ENCODE data around the gene GCSAML.

DNA sequence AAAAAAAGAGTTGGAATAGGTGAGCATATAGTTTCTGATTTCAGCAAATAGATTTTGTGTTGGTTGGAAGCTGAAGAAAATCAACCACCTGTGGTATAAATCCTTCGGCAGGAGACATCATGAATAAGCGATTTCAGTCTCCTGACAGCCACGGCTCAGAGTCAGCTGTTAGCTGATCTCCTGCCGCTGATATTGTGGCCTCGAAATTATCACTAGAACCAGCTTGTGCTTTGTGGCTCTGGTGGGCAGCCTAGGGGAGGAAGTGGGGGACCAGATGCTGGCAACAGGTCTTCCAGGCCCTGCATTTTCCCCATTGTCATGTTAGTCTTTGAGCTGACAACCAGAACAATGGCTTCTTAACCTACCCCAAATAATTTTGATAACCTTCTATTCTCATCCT lies 842 bp upstream of the GCSAML start:
- TF ChIP-seq, protein P1, sequence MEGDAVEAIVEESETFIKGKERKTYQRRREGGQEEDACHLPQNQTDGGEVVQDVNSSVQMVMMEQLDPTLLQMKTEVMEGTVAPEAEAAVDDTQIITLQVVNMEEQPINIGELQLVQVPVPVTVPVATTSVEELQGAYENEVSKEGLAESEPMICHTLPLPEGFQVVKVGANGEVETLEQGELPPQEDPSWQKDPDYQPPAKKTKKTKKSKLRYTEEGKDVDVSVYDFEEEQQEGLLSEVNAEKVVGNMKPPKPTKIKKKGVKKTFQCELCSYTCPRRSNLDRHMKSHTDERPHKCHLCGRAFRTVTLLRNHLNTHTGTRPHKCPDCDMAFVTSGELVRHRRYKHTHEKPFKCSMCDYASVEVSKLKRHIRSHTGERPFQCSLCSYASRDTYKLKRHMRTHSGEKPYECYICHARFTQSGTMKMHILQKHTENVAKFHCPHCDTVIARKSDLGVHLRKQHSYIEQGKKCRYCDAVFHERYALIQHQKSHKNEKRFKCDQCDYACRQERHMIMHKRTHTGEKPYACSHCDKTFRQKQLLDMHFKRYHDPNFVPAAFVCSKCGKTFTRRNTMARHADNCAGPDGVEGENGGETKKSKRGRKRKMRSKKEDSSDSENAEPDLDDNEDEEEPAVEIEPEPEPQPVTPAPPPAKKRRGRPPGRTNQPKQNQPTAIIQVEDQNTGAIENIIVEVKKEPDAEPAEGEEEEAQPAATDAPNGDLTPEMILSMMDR (IDR thresholded peaks at IDR 0.05), result no peak
- TF ChIP-seq POLR2A (IDR thresholded peaks at IDR 0.05), result no peak

Measured in body of pancreas (tissue), 4 donors.